Gastroesophageal sphincter (tissue), 3 donors: ENCODE measurements around the gene CLDND1.
"Not testable (repeated sequence)": the region's sequence is repeated elsewhere in the genome, so short reads cannot be mapped to it uniquely, and the experiment has no call there.

Source experiments
- CTCF ChIP-seq, 4 experiments: fragments of 200-600 bp in 2 of 4; fragments of 450-650 bp in 2 of 4; sonication (generic) in 1 of 4; IDR thresholded peaks; one replicate each; pipeline ENCODE4 v1.5.1; 2017 to 2019; ENCODE audit warnings: antibody characterized with exemption in 4 of 4, mild to moderate bottlenecking in 2 of 4, moderate library complexity in 2 of 4
- POLR2A ChIP-seq, 2 donors: fragments of 450-650 bp; IDR thresholded peaks; one replicate each; pipeline ENCODE4 v1.6.1; 2017; ENCODE audit warnings: antibody characterized with exemption in 2 of 2, mild to moderate bottlenecking in 2 of 2, moderate library complexity in 1 of 2
- POLR2AphosphoS5 ChIP-seq: sonication (generic); formaldehyde crosslinking; IDR thresholded peaks from one replicate; pipeline ENCODE4 v1.6.1; 2017; ENCODE audit warnings: antibody characterized with exemption

- TF ChIP-seq CTCF (IDR thresholded peaks at IDR 0.05); POLR2AphosphoS5; POLR2A (IDR thresholded peaks at IDR 0.05): not testable (repeated sequence)
Observed at GRCh38 chr3:98559769-98560168, 37.1 kb upstream of the CLDND1 start.
